ENCODE results near the gene PIK3R1. TPM values are rescaled to one million over a fixed set of nuclear protein-coding genes. Genes with fewer than 3 reads are reported as not detected.

The PIK3R1 gene
- total RNA-seq, 4 donors from 2014 or later = 244 to 563 (median 329) TPM

GRCh38 chr5:68304421-68305052 lies 89.0 kb downstream of the PIK3R1 start:
- H3K27me3 ChIP-seq = no peaks in the 10 kb centered on the region
- no peak overlapping the region for H3K4me3 ChIP-seq
- TF ChIP-seq POLR2AphosphoS5 (IDR thresholded peaks at IDR 0.05) (no peak), POLR2A (IDR thresholded peaks at IDR 0.05; ENCODE audit: low read depth) (no peak)
- WGBS = 71% methylated on average over 3 of the region's 3 CpGs
- DNase-seq (ENCODE audit: extremely low spot score) = no peak
- H3K27ac ChIP-seq (replicated peaks in 1 of 4) = no peak overlapping the region
- peaks cover 0 to 19% (median 5%) of the 10 kb centered on the region in 4 donors for H3K36me3 ChIP-seq
- intact Hi-C loops (cut with DNase I) = no loop called here
- H3K4me1 ChIP-seq = peaks cover 0 to 16% (median 10%) of the 10 kb centered on the region in 4 donors
- no peaks in the 10 kb centered on the region for H3K9me3 ChIP-seq

GRCh38 chr5:68305223-68305870 lies 89.8 kb downstream of the PIK3R1 start:
- Histone ChIP-seq H3K4me1 (peaks cover 0 to 11% (median 4%) of the 10 kb centered on the region in 4 donors), H3K36me3 (peaks cover 0 to 11% (median 1%) of the 10 kb centered on the region in 4 donors), H3K4me3 (no peak overlapping the region), H3K27ac (replicated peaks in 1 of 4) (no peak overlapping the region), H3K9me3 (no peaks in the 10 kb centered on the region), H3K27me3 (no peaks in the 10 kb centered on the region)
- TF ChIP-seq POLR2AphosphoS5 (IDR thresholded peaks at IDR 0.05) (no peak), EP300 (IDR thresholded peaks at IDR 0.05) (no peak), POLR2A (IDR thresholded peaks at IDR 0.05; ENCODE audit: low read depth) (no peak), CTCF (IDR thresholded peaks at IDR 0.05) (no peak)
- intact Hi-C loops (cut with DNase I) = no loop called here
- 50% methylated on average over 1 of the region's 1 CpG for WGBS
- DNase-seq (ENCODE audit: extremely low spot score) = no peak

GRCh38 chr5:68306361-68307014 lies 90.9 kb downstream of the PIK3R1 start:
- Histone ChIP-seq H3K36me3 (peaks cover 0 to 8% (median 0%) of the 10 kb centered on the region in 4 donors), H3K27ac (replicated peaks in 1 of 4) (no peak overlapping the region), H3K27me3 (no peaks in the 10 kb centered on the region), H3K9me3 (no peaks in the 10 kb centered on the region), H3K4me1 (peaks cover 0 to 4% (median 0%) of the 10 kb centered on the region in 4 donors), H3K4me3 (no peak overlapping the region)
- intact Hi-C loops (cut with DNase I) = no loop called here
- no peak for DNase-seq (ENCODE audit: extremely low spot score)
- WGBS = 78% methylated on average over 7 of the region's 7 CpGs
- TF ChIP-seq EP300 (IDR thresholded peaks at IDR 0.05) (no peak), CTCF (IDR thresholded peaks at IDR 0.05) (no peak)

GRCh38 chr5:68313336-68313735 lies 97.8 kb downstream of the PIK3R1 start:
- H3K27ac ChIP-seq (replicated peaks in 1 of 4) = no peak overlapping the region
- no peak for TF ChIP-seq CTCF (IDR thresholded peaks at IDR 0.05)
- TF ChIP-seq EP300 (IDR thresholded peaks at IDR 0.05) = no peak
- TF ChIP-seq POLR2AphosphoS5 (IDR thresholded peaks at IDR 0.05) = no peak
- no peak for TF ChIP-seq POLR2A (IDR thresholded peaks at IDR 0.05; ENCODE audit: low read depth)
- H3K4me1 ChIP-seq = no peaks in the 10 kb centered on the region
- H3K27me3 ChIP-seq = no peaks in the 10 kb centered on the region
- no peaks in the 10 kb centered on the region for H3K9me3 ChIP-seq
- intact Hi-C loops (cut with DNase I) = no loop called here
- WGBS = 50% methylated on average over 2 of the region's 2 CpGs
- H3K36me3 ChIP-seq = no peaks in the 10 kb centered on the region
- H3K4me3 ChIP-seq = no peak overlapping the region
- DNase-seq (ENCODE audit: extremely low spot score) = no peak

GRCh38 chr5:68314465-68314864 lies 98.9 kb downstream of the PIK3R1 start:
- no peak for TF ChIP-seq POLR2AphosphoS5 (IDR thresholded peaks at IDR 0.05)
- Histone ChIP-seq H3K27ac (replicated peaks in 1 of 4) (no peak overlapping the region), H3K9me3 (no peaks in the 10 kb centered on the region), H3K4me3 (no peak overlapping the region), H3K36me3 (no peaks in the 10 kb centered on the region), H3K4me1 (no peaks in the 10 kb centered on the region), H3K27me3 (no peaks in the 10 kb centered on the region)
- no peak for DNase-seq (ENCODE audit: extremely low spot score)
- intact Hi-C loops (cut with DNase I) = no loop called here
- WGBS = 90% methylated on average over 2 of the region's 2 CpGs
